ENCODE data around the gene CPN2. TPM values are rescaled to one million over a fixed set of nuclear protein-coding genes. Genes with fewer than 3 reads are reported as not detected.

CPN2 gene
- total RNA-seq, 1 donor from 2014 or later = not detected

GRCh38 chr3:194292331-194292730 lies 58.8 kb downstream of the CPN2 start:
- no peak for DNase-seq (ENCODE audit: low read depth)
- no peak for TF ChIP-seq CTCF (conservative IDR thresholded peaks at IDR 0.05; ENCODE audit: low read depth, low read length)
- no peak overlapping the region for H3K4me3 ChIP-seq (ENCODE audit: low read depth, low read length)

Other genes starting within 250 kb of the CPN2 start
- gene HES1, start 215.2 kb downstream of the CPN2 start, total RNA-seq = 17.1 and 55.6 TPM in 2 replicates
- not detected in 2 replicates for gene LRRC15, start 18.4 kb upstream of the CPN2 start, total RNA-seq
- 0.14 TPM in 1 of 2 replicates, not detected in the other for gene GP5, start 47.9 kb upstream of the CPN2 start, total RNA-seq
- gene ATP13A3, start 135.7 kb upstream of the CPN2 start, total RNA-seq = 88.1 and 102 TPM in 2 replicates

Data from epithelial cell of proximal tubule (primary cell).